K562 (cell line): ENCODE measurements around the gene TEX54. TPM values are rescaled to one million over a fixed set of nuclear protein-coding genes. Genes with fewer than 3 reads are reported as not detected.
A peak's percentile ranks its signal among the peaks of the same experiment; 100 is the strongest.

Source experiments
- CREM ChIP-seq: IDR thresholded peaks from 2 replicates; pipeline ENCODE4 v1.6.1; 2014; ENCODE audit warnings: antibody characterized with exemption, low read depth
- IRF2 ChIP-seq: sonication (generic); formaldehyde crosslinking; IDR thresholded peaks from 2 replicates; pipeline ENCODE4 v1.8.1; 2022; ENCODE audit warnings: mild to moderate bottlenecking, missing genetic modification reagents
- MYC ChIP-seq, 2 experiments: fragments of 250-450 bp in 1 of 2; sonication (Bioruptor Pico) in 1 of 2; IDR thresholded peaks; 2 replicates each; pipeline versions ENCODE4 v1.5.1 to v1.6.1; 2012 to 2021; ENCODE audit warnings: low read depth in 2 of 2, borderline replicate concordance in 1 of 2, improper control_type of control experiment in 1 of 2, low read length in 1 of 2, mild to moderate bottlenecking in 1 of 2, moderate library complexity in 1 of 2
- TCF7 ChIP-seq: sonication (generic); IDR thresholded peaks from 2 replicates; pipeline ENCODE4 v1.6.1; 2016; ENCODE audit warnings: antibody characterized with exemption, borderline replicate concordance
- ZFX ChIP-seq: sonication (generic); formaldehyde crosslinking; IDR thresholded peaks from 2 replicates; pipeline ENCODE4 v1.8.0; 2022; ENCODE audit warnings: mild to moderate bottlenecking, missing genetic modification reagents, moderate library complexity
- ZNF766 ChIP-seq: fragments of 200-800 bp; sonication (Bioruptor generic); conservative IDR thresholded peaks from 2 replicates; pipeline ENCODE4 v1.6.1; 2016; ENCODE audit warnings: missing genetic modification characterization, missing compliant biosample characterization
- polyA plus RNA-seq, 8 experiments: library from polyadenylated mRNA; depleted of rRNA in 4 of 8; stranded (reverse) in 5 of 8; unstranded in 3 of 8; fragments of >200 nt; fragmentation: Nextera tagmentation in 2 of 8; fragmentation: Illumina TruSeq in 1 of 8; extraction: Ambion mirVana in 2 of 8; extraction: Trizol in 1 of 8; gene quantifications; 2 replicates each; pipeline versions ENCODE4 v1.2.1 to v1.2.3, GENCODE V29; 2011 to 2014; ENCODE audit warnings: inconsistent platforms in 1 of 8, missing spikeins in 1 of 8
- total RNA-seq, 7 experiments: library from RNA; depleted of rRNA in 6 of 7; stranded (reverse); fragments of >200 nt in 6 of 7; fragmentation: Illumina TruSeq in 2 of 7; extraction: Trizol in 2 of 7; gene quantifications; 2 replicates each; pipeline versions ENCODE4 v1.2.1 to v1.2.3, GENCODE V29; 2011 to 2021; ENCODE audit warnings: low replicate concordance in 1 of 7
- TF ChIP-seq, protein P1 (sequence below): fragments of 150-350 bp; IDR thresholded peaks from 2 replicates; pipeline ENCODE4 v1.6.1; 2014; ENCODE audit warnings: low read depth, mild to moderate bottlenecking, low read length, borderline replicate concordance
- TF ChIP-seq, protein P2 (sequence below): sonication (generic); formaldehyde crosslinking; IDR thresholded peaks from 2 replicates; pipeline ENCODE4 v1.4.0; 2020; ENCODE audit warnings: mild to moderate bottlenecking, missing genetic modification reagents

The TEX54 gene
- total and polyA plus RNA-seq, 9 of the 15 experiments (the other 6 are each of a cell fraction or from before 2014, with no cell fraction given): not detected

- TF ChIP-seq, protein P1, sequence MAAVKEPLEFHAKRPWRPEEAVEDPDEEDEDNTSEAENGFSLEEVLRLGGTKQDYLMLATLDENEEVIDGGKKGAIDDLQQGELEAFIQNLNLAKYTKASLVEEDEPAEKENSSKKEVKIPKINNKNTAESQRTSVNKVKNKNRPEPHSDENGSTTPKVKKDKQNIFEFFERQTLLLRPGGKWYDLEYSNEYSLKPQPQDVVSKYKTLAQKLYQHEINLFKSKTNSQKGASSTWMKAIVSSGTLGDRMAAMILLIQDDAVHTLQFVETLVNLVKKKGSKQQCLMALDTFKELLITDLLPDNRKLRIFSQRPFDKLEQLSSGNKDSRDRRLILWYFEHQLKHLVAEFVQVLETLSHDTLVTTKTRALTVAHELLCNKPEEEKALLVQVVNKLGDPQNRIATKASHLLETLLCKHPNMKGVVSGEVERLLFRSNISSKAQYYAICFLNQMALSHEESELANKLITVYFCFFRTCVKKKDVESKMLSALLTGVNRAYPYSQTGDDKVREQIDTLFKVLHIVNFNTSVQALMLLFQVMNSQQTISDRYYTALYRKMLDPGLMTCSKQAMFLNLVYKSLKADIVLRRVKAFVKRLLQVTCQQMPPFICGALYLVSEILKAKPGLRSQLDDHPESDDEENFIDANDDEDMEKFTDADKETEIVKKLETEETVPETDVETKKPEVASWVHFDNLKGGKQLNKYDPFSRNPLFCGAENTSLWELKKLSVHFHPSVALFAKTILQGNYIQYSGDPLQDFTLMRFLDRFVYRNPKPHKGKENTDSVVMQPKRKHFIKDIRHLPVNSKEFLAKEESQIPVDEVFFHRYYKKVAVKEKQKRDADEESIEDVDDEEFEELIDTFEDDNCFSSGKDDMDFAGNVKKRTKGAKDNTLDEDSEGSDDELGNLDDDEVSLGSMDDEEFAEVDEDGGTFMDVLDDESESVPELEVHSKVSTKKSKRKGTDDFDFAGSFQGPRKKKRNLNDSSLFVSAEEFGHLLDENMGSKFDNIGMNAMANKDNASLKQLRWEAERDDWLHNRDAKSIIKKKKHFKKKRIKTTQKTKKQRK: 0 out of 2 replicates have a peak, but pooled peaks have one; percentile 9
- TF ChIP-seq TCF7: peak; percentile 52; the same call in 1 of the 2 replicates
- TF ChIP-seq ZFX (CRISPR knock-in tag): peak; percentile 93
- peak; percentile 98 for TF ChIP-seq CREM
- TF ChIP-seq ZNF766 (CRISPR knock-in tag): 0 out of 2 replicates have a peak, but pooled peaks have one; percentile 64
- peak; percentile 94; the same call in 1 of the 2 replicates for TF ChIP-seq IRF2 (CRISPR knock-in tag)
- TF ChIP-seq, protein P2, sequence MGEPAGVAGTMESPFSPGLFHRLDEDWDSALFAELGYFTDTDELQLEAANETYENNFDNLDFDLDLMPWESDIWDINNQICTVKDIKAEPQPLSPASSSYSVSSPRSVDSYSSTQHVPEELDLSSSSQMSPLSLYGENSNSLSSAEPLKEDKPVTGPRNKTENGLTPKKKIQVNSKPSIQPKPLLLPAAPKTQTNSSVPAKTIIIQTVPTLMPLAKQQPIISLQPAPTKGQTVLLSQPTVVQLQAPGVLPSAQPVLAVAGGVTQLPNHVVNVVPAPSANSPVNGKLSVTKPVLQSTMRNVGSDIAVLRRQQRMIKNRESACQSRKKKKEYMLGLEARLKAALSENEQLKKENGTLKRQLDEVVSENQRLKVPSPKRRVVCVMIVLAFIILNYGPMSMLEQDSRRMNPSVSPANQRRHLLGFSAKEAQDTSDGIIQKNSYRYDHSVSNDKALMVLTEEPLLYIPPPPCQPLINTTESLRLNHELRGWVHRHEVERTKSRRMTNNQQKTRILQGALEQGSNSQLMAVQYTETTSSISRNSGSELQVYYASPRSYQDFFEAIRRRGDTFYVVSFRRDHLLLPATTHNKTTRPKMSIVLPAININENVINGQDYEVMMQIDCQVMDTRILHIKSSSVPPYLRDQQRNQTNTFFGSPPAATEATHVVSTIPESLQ: 0 out of 2 replicates have a peak, but pooled peaks have one; percentile 53
- peak; percentile 89 for TF ChIP-seq MYC (IDR thresholded peaks at IDR 0.05; ENCODE audit: low read depth, low read length)
- TF ChIP-seq MYC (CRISPR knock-in tag; IDR thresholded peaks at IDR 0.05; ENCODE audit: borderline replicate concordance, low read depth): peak; percentile 75; the same call in 1 of the 2 replicates
Measured at GRCh38 chr11:62787005-62787759, 45.5 kb downstream of the TEX54 start, which contains the start of gene TMEM179B (continued).
